Fibroblast of upper back skin (primary cell): ENCODE results near the gene ERI2.
"Not testable (repeated sequence)": the region's sequence is repeated elsewhere in the genome, so short reads cannot be mapped to it uniquely, and the experiment has no call there.

ENCODE experiments used
- DNase-seq: peaks from one replicate; pipeline ENCODE4 v3.0.0-alpha.2; 2013

Gene ERI2

DNA sequence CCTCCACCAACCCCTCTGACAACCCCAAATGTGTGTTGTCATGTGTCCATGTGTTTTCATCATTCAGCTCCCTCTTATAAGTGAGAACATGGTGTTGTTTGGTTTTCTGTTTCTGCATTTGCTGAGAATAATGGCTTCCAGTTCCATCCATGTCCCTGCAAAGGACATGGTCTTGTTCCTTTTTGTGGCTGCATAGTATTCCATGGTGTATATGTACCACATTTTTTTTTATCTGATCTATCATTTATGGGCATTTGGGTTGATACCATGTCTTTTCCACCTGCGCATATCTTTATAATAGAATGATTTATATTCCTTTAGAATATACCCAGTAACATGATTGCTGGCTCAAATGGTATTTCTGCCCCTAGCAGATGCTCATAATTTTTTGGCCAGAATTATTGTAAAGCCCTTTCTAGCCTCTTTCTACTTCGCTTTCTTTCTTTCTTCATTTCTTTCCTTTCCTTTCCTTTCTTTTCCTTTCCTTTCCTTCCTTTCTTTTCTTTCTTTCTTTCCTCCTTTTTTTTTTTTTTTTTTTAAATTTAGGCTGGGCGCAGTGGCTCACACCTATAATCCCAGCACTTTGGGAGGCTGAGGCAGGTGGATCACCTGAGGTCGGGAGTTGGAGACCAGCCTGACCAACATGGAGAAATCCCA lies 12.8 kb upstream of the ERI2 start:
- no peak for DNase-seq

GRCh38 chr16:20814784-20815183 lies 8.5 kb upstream of the ERI2 start:
- no peak for DNase-seq

GRCh38 chr16:20812510-20812909 lies 6.2 kb upstream of the ERI2 start:
- no peak for DNase-seq

- DNase-seq: no peak
These were observed 5.7 kb upstream of the ERI2 start for GRCh38 chr16:20811889-20812439.

DNA sequence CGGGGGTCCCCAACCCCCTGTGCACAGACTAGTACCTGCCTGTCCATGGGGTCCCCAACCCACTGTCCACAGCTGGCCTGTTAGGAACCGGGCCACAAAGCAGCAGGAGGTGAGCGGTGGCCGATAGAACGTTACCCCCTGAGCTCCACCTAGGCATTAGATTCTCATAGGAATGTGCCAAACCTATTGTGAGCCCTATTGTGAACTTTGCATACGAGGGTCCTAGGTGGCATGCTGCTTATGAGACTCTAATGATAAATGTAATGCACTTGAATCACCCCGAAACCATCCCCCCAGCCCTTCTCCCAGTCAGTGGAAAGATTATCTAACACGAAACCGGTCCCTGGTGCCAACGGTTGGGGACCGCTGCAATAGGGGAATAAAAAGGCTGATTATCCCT lies 1.6 kb upstream of the ERI2 start:
- no peak for DNase-seq

DNA sequence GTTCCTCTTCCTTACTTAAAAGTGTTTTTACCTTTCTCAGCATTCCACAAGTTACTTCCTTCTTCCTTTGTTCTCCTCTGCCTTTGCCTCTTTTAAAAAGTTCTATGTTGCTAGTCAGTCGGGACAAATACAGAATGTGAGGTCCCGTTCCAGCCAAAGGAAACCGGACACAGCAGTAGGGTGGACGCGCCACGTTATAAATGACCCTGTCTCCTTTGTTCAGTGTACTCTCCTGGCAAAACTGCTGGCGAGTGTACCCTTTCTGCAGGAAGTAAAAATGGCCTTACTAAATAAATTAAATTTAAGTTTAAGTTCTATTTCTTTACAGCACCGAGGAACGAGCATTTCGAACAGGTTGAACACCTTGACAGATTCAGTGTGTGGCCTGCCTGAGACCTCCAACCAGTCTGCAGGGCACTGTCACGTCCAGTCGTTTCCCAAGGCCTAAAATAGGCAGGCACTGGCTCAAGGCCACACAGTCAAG lies 546 bp downstream of the ERI2 start:
- DNase-seq: not testable (repeated sequence)

- DNase-seq: no peak
These were observed 2.6 kb downstream of the ERI2 start for GRCh38 chr16:20803561-20804214.

DNA sequence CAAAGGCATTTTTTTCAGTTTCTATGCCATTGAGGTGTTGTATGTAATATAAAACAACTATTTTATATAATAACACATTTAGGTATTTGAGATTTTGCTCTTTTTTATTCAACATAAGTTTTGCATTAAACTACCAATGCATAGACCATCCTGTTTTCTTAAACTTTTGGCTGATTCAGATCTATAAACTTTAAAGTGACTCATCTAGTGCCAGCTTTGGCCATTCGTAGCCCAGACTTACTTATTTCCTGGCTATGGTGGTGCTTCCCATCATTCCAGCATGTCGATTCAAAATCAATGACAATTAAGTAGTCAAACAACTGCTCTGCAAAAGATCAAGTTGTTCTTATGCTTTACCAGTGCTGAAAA lies 3.1 kb downstream of the ERI2 start:
- peak; percentile 7 for DNase-seq

DNA sequence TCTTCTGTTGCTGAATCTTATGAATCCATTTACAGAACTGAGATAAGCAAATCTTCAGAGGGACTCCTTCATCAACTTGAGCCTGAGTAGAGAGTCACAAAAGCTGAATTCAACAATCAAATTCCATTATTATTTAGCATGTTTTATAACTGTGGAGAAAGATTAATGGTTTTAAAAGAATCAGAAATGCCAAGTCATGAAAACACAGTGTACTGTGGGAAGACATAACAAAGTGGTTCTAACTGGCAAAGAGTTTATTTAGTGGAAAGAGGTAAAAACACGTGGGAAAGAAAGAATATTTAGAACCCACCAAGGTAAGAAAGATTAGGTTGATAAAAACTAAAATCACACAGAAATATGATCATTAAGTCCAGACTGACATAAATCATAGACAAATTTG lies 5.0 kb downstream of the ERI2 start:
- DNase-seq: no peak

DNA sequence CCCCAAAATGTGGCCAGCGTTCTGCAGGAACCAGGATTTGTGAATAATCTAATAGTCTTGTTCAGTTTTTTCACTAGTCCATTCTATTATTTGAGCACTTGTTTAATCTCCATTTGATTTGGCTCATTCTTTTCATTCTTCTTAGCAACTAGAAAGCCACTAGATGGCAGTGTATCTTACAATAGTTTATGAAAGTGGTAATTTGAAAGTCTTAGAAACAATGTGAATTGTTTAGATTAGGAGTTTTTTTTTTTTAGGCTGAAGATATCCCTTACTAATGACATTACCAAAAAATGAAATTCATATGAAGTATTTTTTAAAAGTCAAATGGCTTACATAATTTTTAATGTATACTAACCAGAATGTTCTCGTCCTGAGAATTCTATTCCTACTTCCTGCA lies 6.7 kb downstream of the ERI2 start:
- DNase-seq: peak; percentile 22

DNA sequence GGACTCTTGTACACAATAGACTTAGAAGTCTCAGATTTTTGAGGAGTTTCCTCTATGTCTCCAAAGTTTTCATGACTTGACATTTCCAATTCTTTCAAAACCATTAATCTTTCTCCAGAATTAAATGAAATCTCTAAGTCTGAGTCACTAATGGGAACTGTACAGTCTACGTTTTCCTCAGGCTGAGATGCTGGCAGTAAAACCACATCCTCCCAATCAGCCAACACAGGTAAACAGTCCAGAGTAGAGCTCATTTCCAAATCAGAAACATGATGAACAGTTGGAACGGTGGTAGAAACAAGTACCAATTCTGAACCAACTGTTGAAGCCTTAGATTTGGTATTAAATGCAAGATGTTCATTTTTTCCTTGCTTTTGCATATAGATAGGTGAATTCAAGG lies 7.9 kb downstream of the ERI2 start:
- no peak for DNase-seq

DNA sequence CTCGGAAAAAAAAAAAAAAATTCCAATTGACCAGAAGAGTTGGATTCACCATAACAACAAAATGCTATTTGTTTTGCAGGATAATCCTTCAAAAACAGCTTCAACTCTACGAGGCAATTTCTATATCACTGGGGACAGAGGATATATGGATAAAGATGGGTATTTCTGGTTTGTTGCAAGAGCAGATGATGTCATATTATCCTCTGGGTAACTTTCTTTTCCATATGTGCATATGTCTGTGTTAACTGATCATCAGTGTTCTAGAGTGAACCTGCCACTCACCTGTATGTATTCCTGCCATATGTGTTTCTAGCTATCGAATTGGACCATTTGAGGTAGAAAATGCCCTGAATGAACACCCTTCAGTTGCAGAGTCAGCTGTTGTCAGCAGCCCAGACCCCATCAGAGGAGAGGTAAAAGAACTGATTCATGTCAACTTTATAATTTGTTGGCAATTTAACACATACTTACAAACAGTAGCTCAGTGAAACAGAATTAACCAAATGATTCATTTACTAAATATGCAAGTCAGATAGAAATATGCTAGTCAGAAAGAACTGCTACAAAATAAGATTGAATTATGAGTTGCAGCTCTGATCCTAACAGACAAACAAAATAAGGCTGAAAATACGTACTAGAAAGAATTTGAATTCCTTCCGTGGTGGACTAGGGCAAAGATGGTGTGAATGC lies 14.2 kb downstream of the ERI2 start:
- DNase-seq: peak; percentile 11

GRCh38 chr16:20789130-20789529 lies 17.1 kb downstream of the ERI2 start:
- DNase-seq: no peak

DNA sequence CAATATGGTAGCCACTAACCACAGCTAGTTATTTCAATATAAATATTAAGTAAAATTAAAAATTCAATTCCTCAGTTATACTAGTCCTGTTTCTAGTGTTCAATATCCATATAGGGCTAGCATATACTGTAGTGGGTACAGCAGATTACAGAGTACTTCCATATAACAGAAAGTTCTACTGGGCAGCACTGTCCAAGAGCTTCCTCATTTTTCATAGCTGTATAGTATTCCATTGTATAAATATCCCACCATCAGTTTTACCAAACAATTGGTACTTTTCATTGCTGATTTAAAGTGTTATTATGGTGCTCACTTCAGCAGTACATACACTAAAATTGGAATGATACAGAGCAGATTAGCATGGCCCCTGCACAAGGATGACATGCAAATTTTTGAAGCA lies 22.1 kb downstream of the ERI2 start:
- no peak for DNase-seq

GRCh38 chr16:20782470-20782869 lies 23.8 kb downstream of the ERI2 start:
- no peak for DNase-seq

- DNase-seq: no peak
These were observed 24.6 kb downstream of the ERI2 start for GRCh38 chr16:20781697-20782096.

DNA sequence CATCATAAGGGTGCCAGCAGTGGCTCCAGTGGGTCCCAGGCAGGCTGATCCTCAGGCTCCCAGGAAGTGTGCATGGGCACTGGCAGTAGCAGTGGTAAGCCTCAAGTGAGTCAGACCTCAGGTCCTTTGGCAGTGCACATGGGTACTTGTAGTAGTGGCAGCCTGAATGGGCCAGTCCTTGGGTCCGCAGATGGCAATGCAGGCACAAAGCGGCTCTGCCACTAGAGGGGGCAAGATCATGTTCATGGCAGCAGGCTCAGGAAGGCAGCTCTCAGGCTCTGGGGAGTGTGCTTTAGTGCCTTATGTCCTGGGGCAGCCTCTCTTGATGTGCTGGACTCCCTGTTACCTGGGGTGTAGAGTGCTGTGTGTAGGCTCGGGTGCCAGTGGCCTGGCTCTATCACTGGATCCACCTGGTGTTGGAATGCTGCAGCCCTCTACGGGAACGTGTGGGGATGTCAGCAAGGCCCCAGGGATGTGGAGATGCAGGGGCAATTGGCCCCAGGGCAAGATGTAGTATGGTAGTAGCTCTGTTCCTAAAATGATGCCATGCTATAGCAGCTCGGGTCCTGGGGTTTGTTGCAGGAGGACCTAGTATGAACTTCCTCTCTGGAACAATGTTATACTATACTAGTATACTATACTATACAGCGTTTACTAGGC lies 31.4 kb downstream of the ERI2 start:
- peak; percentile 47 for DNase-seq

GRCh38 chr16:20773679-20774078 lies 32.6 kb downstream of the ERI2 start:
- DNase-seq: no peak

DNA sequence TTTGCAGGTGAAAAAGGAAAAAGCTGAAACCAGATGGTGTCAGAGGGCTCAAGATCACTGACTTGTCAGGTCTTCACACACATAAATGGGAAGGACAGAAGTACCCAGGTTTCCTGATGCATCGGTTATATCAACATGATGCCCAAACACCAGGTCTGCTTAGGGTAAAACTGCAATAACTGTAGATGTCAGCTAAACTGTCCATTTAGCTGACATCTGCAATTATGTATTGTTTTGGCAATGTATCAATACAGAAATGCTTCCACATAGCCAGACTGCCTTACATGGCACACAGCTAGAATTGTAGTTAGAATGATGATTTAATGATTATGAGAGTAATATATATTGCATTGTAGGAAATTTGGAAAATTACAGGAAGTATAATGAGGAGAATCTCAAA lies 37.5 kb downstream of the ERI2 start:
- DNase-seq: no peak

DNA sequence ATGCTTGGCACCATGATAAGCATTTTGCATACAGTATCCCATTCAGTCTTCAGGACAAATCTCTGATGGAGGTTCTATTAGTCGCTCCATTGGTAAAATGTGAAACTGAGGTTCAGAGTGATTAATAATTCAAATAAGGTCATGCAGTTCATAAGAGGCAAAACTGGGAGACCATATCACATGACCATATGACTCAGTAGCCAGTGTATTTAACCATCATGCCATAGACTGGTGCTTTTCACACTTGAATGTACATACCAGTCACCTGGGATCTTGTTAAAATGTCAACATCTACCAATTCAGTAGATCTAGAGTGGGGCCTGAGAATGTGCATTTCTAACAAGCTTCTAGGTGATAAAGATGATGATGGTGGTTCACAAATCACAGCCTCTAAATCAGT lies 38.2 kb downstream of the ERI2 start:
- DNase-seq: no peak

GRCh38 chr16:20767577-20767976 lies 38.7 kb downstream of the ERI2 start:
- no peak for DNase-seq

- DNase-seq: no peak
These were observed 40.0 kb downstream of the ERI2 start for GRCh38 chr16:20766294-20766693.

DNA sequence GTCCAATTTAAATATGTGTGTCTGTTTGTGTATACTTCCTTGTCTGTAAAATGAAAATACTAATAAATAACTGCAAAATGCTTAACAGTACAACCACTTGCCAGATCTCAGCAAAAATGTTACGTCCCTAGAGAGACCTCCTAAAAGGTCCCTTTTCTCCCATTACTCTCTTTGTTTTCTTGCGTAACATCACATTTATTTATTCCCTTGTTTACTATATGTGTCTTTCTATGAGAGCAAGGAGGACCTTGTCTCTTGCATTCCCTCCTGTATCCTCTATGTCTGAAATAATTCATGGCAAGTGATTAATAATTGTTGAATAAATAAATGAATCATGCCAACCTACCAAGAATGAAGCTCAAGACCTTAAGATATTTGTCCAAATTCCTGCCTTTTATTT lies 40.5 kb downstream of the ERI2 start:
- no peak for DNase-seq
